ENCODE measurements around the gene GTF3C1. TPM values are rescaled to one million over a fixed set of nuclear protein-coding genes. Genes with fewer than 3 reads are reported as not detected.
A peak's percentile ranks its signal among the peaks of the same experiment; 100 is the strongest.

The GTF3C1 gene
- total and polyA plus RNA-seq, 2 of the 8 experiments (the other 6 are each of a cell fraction or from before 2014, with no cell fraction given) = 89.3 to 126 TPM

DNA sequence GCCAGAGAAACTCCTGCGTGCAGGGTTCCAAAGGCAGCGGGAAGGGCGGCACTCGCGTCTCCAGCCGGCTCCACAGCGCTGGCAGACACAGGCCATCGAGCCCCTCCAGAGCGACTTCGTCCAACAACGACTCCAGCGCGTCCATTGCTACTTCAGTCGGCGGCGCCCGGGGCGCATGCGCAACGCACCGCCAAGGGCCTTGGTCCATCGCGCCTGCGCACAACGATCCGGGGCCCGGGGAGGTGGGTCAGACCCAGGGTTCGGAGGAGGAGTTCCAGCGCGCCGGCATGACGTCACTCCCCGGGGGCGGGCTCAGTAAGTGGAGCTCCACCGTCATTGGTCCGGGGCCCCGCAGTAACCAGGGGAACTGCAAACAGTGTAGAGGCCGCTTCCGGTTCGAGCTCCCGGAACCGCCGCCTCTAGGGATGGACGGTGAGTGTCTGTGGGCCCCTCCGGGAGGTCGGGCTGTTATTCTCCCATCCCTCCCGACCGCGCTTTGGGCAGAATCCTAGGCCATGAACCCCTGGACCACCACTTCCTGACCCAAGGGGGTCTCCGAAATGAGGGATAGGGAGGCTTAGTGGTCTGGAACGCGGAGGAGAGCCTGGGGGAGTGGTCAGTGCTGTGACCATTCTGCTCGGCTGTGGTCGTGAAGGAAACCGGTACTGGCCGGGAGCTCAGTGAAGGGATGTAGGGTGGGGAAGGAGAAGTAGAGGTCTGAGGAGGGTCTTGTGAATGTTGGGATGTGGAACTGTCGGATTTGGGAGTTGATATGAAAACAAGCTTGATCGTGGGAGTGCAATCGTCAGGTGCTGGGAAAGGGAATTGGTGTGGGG is at the start of gene GTF3C1, which contains the start of gene KATNIP (continued):
- no peak for TF ChIP-seq EZH2 (IDR thresholded peaks at IDR 0.05; ENCODE audit: low read depth, low read length, severe bottlenecking)
- peak; percentile 82; the same call in 1 of the 2 replicates for TF ChIP-seq GABPA (IDR thresholded peaks at IDR 0.05; ENCODE audit: borderline replicate concordance, insufficient read depth, low read length)
- TF ChIP-seq TBP (IDR thresholded peaks at IDR 0.05; ENCODE audit: low read depth, low read length) = peak; percentile 68
- no peak for TF ChIP-seq RXRA (IDR thresholded peaks at IDR 0.05; ENCODE audit: insufficient read depth, low read depth, low read length)
- no peak for TF ChIP-seq CEBPB (IDR thresholded peaks at IDR 0.05; ENCODE audit: low read depth, low read length)
- TF ChIP-seq YY1 (IDR thresholded peaks at IDR 0.05; ENCODE audit: low read depth, low read length) = peak; percentile 88
- peak in 1 of 2 experiments; percentile 54; a peak in 1 of 4 replicates for TF ChIP-seq HDAC2 (IDR thresholded peaks at IDR 0.05; ENCODE audit: borderline replicate concordance in 1 of 2, low read depth in 2 of 2, low read length in 2 of 2)
- TF ChIP-seq, protein P1, sequence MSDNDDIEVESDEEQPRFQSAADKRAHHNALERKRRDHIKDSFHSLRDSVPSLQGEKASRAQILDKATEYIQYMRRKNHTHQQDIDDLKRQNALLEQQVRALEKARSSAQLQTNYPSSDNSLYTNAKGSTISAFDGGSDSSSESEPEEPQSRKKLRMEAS (IDR thresholded peaks at IDR 0.05) = peak; percentile 18; the same call in 1 of the 2 replicates
- TF ChIP-seq JUND (IDR thresholded peaks at IDR 0.05; ENCODE audit: low read length) = peak; percentile 92
- peak; percentile 60 for TF ChIP-seq ASH2L (IDR thresholded peaks at IDR 0.05; ENCODE audit: low read length)
- TF ChIP-seq CREB1 (IDR thresholded peaks at IDR 0.05) = peak; percentile 90
- TF ChIP-seq SP2 (IDR thresholded peaks at IDR 0.05; ENCODE audit: low read length) = peak; percentile 34; the same call in 1 of the 2 replicates
- TF ChIP-seq PHF8 (conservative IDR thresholded peaks at IDR 0.05; ENCODE audit: low read depth, low read length) = peak; percentile 81
- peak; percentile 75; the same call in 1 of the 2 replicates for TF ChIP-seq SP1 (IDR thresholded peaks at IDR 0.05; ENCODE audit: low read depth, low read length)
- TF ChIP-seq, protein P2, sequence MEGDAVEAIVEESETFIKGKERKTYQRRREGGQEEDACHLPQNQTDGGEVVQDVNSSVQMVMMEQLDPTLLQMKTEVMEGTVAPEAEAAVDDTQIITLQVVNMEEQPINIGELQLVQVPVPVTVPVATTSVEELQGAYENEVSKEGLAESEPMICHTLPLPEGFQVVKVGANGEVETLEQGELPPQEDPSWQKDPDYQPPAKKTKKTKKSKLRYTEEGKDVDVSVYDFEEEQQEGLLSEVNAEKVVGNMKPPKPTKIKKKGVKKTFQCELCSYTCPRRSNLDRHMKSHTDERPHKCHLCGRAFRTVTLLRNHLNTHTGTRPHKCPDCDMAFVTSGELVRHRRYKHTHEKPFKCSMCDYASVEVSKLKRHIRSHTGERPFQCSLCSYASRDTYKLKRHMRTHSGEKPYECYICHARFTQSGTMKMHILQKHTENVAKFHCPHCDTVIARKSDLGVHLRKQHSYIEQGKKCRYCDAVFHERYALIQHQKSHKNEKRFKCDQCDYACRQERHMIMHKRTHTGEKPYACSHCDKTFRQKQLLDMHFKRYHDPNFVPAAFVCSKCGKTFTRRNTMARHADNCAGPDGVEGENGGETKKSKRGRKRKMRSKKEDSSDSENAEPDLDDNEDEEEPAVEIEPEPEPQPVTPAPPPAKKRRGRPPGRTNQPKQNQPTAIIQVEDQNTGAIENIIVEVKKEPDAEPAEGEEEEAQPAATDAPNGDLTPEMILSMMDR (IDR thresholded peaks at IDR 0.05; ENCODE audit: control extremely low read depth in 1 of 3, insufficient read depth in 1 of 3, low read depth in 1 of 3, low read length in 3 of 3) = no peak
- no peak for TF ChIP-seq RFX5 (IDR thresholded peaks at IDR 0.05; ENCODE audit: borderline replicate concordance, low read depth, low read length)
- no peak for TF ChIP-seq CTBP2 (IDR thresholded peaks at IDR 0.05; ENCODE audit: borderline replicate concordance, insufficient read depth, insufficient read length, low read length)
- no peak for TF ChIP-seq HDAC6 (IDR thresholded peaks at IDR 0.05; ENCODE audit: low read depth, low read length)
- TF ChIP-seq, protein P3, sequence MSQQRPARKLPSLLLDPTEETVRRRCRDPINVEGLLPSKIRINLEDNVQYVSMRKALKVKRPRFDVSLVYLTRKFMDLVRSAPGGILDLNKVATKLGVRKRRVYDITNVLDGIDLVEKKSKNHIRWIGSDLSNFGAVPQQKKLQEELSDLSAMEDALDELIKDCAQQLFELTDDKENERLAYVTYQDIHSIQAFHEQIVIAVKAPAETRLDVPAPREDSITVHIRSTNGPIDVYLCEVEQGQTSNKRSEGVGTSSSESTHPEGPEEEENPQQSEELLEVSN (IDR thresholded peaks at IDR 0.05) = no peak
- peak; percentile 92 for TF ChIP-seq KDM4A (IDR thresholded peaks at IDR 0.05; ENCODE audit: low read depth, low read length, severe bottlenecking)
